Astrocyte (in vitro differentiated cells and primary cell): Measurements from ENCODE around the gene EIF5A. TPM values are rescaled to one million over a fixed set of nuclear protein-coding genes. Genes with fewer than 3 reads are reported as not detected.

Experiments
- DNase-seq: peaks from one replicate; pipeline ENCODE4 v3.0.0-alpha.2; 2010; ENCODE audit warnings: low read depth
- FAIRE-seq: peaks from 2 replicates; lab custom pipeline; 2011; peaks lifted over from hg19 to GRCh38; lab: Jason Lieb, UNC
- H2AFZ ChIP-seq: 2 replicates; pipeline ENCODE4 v1.6.0; 2012; ENCODE audit warnings: low read depth, low read length, inconsistent platforms
- H3K27ac ChIP-seq: 2 replicates; pipeline ENCODE4 v1.5.1; 2011; ENCODE audit warnings: low read depth, low read length, inconsistent platforms
- H3K27me3 ChIP-seq: 2 replicates; pipeline ENCODE4 v1.6.0; 2011; ENCODE audit warnings: low read length, inconsistent platforms; ENCODE audit not compliant: insufficient read depth
- H3K36me3 ChIP-seq: 2 replicates; pipeline ENCODE4 v1.5.1; 2011; ENCODE audit warnings: low read length, inconsistent platforms; ENCODE audit not compliant: insufficient read depth
- H3K4me1 ChIP-seq: 2 replicates; pipeline ENCODE4 v1.5.1; 2011; ENCODE audit warnings: low read length, inconsistent platforms; ENCODE audit not compliant: insufficient read depth
- H3K4me2 ChIP-seq: 2 replicates; pipeline ENCODE4 v1.6.0; 2012; ENCODE audit warnings: low read length, inconsistent platforms
- H3K4me3 ChIP-seq: 2 replicates; pipeline ENCODE4 v1.5.1; 2011; ENCODE audit warnings: low read depth, mild to moderate bottlenecking, low read length, inconsistent platforms; ENCODE audit not compliant: insufficient read depth
- H3K79me2 ChIP-seq: 2 replicates; pipeline ENCODE4 v1.6.0; 2012; ENCODE audit warnings: mild to moderate bottlenecking, low read length, inconsistent platforms; ENCODE audit not compliant: insufficient read depth
- H3K9ac ChIP-seq: 2 replicates; pipeline ENCODE4 v1.6.0; 2012; ENCODE audit warnings: mild to moderate bottlenecking, low read length, inconsistent platforms
- H3K9me3 ChIP-seq: 2 replicates; pipeline ENCODE4 v1.5.1; 2012; ENCODE audit warnings: low read depth, mild to moderate bottlenecking, low read length, inconsistent platforms; ENCODE audit not compliant: insufficient read depth
- H4K20me1 ChIP-seq: 2 replicates; pipeline ENCODE4 v1.6.0; 2012; ENCODE audit warnings: low read length, inconsistent platforms; ENCODE audit not compliant: insufficient read depth
- H3K27ac Mint-ChIP-seq: one replicate; pipeline ENCODE4 v1.8.0; 2021; ENCODE audit warnings: mild to moderate bottlenecking, mixed read lengths; ENCODE audit not compliant: unreplicated experiment
- H3K27me3 Mint-ChIP-seq: one replicate; pipeline ENCODE4 v1.8.0; 2021; ENCODE audit warnings: low read depth, mixed read lengths; ENCODE audit not compliant: unreplicated experiment
- H3K36me3 Mint-ChIP-seq: one replicate; pipeline ENCODE4 v1.8.0; 2021; ENCODE audit warnings: low read depth, mixed read lengths; ENCODE audit not compliant: unreplicated experiment
- H3K4me1 Mint-ChIP-seq: one replicate; pipeline ENCODE4 v1.8.0; 2021; ENCODE audit warnings: low read depth, mixed read lengths; ENCODE audit not compliant: unreplicated experiment
- H3K4me3 Mint-ChIP-seq: one replicate; pipeline ENCODE4 v1.8.0; 2021; ENCODE audit warnings: mild to moderate bottlenecking, moderate library complexity, mixed read lengths; ENCODE audit not compliant: unreplicated experiment
- H3K9me3 Mint-ChIP-seq: one replicate; pipeline ENCODE4 v1.8.0; 2021; ENCODE audit warnings: mild to moderate bottlenecking, mixed read lengths; ENCODE audit not compliant: unreplicated experiment
- CTCF ChIP-seq: IDR thresholded peaks from 2 replicates; pipeline ENCODE4 v1.5.1; 2011; ENCODE audit warnings: low read depth, mild to moderate bottlenecking, inconsistent platforms, low read length, moderate library complexity; ENCODE audit not compliant: insufficient read depth
- EZH2 ChIP-seq: IDR thresholded peaks from 2 replicates; pipeline ENCODE4 v1.6.1; 2012; ENCODE audit warnings: mild to moderate bottlenecking, low read length, inconsistent platforms; ENCODE audit not compliant: insufficient read depth
- total RNA-seq: library from RNA; stranded (reverse); gene quantifications from 2 replicates; pipeline ENCODE4 v1.2.1, GENCODE V29; 2021

The EIF5A gene
- total RNA-seq, 1 donor from 2014 or later = 915 TPM

DNA sequence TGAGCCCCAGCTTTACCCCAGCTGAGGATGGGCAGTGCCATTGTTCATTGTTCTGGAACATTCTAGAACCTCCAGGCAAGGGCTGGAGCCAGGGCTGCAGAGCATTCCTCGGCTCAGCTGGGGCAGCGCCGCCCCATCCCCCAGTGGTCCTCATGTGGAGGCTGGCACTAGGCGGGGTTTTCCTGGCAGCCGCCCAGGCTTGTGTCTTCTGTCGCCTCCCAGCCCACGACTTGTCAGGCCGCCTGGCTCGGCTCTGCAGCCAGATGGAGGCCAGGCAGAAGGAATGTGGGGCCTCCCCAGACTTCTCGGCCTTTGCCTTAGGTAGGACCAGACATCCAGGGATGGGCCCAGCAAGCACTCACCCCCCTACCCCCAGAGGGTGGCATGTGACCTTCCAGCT, 47.6 kb downstream of the EIF5A start, which contains the start of gene TMEM95:
TSS of gene TMEM95 (plus strand) at position 104 of the 400 bp plus-strand sequence. CDS start at position 153, 49 bp downstream.
- no peak within 1 kb of the TSS for H3K27ac ChIP-seq
- Mint-ChIP-seq H3K9me3 (no peaks in the 10 kb centered on the region), H3K27ac (peak within 1 kb of the TSS; percentile 80), H3K4me1 (peaks cover 15% of the 10 kb centered on the region), H3K27me3 (no peaks in the 10 kb centered on the region), H3K4me3 (peak within 1 kb of the TSS; percentile 94), H3K36me3 (no peaks in the 10 kb centered on the region)
- no peaks in the 10 kb centered on the region for H3K36me3 ChIP-seq
- FAIRE-seq (no peak), DNase-seq (no peak)
- no peaks in the 10 kb centered on the region for H3K9me3 ChIP-seq
- peaks cover 25% of the 10 kb centered on the region for H3K4me1 ChIP-seq
- TF ChIP-seq EZH2 (no peak), CTCF (no peak)
- no peak within 1 kb of the TSS for H2AFZ ChIP-seq
- H3K79me2 ChIP-seq = peaks cover 34% of the 10 kb centered on the region
- H3K4me2 ChIP-seq = peak within 1 kb of the TSS; percentile 97
- H4K20me1 ChIP-seq = peaks cover 25% of the 10 kb centered on the region
- H3K4me3 ChIP-seq = no peak within 1 kb of the TSS
- H3K9ac ChIP-seq = peak within 1 kb of the TSS; percentile 30
- peaks cover 3% of the 10 kb centered on the region for H3K27me3 ChIP-seq

DNA sequence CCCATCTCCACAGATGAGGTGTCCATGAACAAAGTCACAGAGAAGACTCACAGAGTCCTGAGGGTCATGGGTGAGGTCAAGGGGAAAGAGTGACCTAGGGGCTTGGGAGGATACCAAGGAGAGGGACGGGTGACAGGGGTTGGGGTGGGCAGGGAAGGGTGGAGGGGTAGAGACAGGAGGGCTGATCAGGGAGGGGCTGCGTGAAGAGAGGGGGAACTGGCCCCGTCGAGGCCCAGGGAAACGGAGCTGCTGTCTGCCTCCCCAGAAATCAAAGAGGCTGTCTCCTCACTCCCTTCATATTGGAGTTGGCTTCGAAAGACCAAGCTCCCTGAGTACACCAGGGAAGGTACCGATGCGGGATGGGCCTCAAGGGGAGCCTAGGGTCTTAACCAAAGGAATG, 48.1 kb downstream of the EIF5A start:
- FAIRE-seq = no peak
- H3K27ac ChIP-seq = no peak overlapping the region
- Mint-ChIP-seq H3K4me1 (peaks cover 15% of the 10 kb centered on the region), H3K9me3 (no peaks in the 10 kb centered on the region), H3K27ac (no peak overlapping the region), H3K27me3 (no peaks in the 10 kb centered on the region), H3K4me3 (no peak overlapping the region), H3K36me3 (no peaks in the 10 kb centered on the region)
- peaks cover 34% of the 10 kb centered on the region for H3K79me2 ChIP-seq
- H4K20me1 ChIP-seq = peaks cover 25% of the 10 kb centered on the region
- H3K4me1 ChIP-seq = peaks cover 25% of the 10 kb centered on the region
- H2AFZ ChIP-seq = no peak overlapping the region
- no peak for DNase-seq
- H3K4me2 ChIP-seq = no peak overlapping the region
- no peaks in the 10 kb centered on the region for H3K9me3 ChIP-seq
- no peak overlapping the region for H3K9ac ChIP-seq
- no peak overlapping the region for H3K4me3 ChIP-seq
- no peaks in the 10 kb centered on the region for H3K36me3 ChIP-seq
- TF ChIP-seq CTCF = no peak
- TF ChIP-seq EZH2 = no peak
- peaks cover 3% of the 10 kb centered on the region for H3K27me3 ChIP-seq

- H3K27ac Mint-ChIP-seq = no peak overlapping the region
- Histone ChIP-seq H3K79me2 (peaks cover 29% of the 10 kb centered on the region), H3K4me2 (no peak overlapping the region), H3K27me3 (peaks cover 3% of the 10 kb centered on the region), H3K9me3 (no peaks in the 10 kb centered on the region), H3K4me1 (peaks cover 25% of the 10 kb centered on the region), H3K9ac (no peak overlapping the region), H3K36me3 (no peaks in the 10 kb centered on the region), H2AFZ (no peak overlapping the region), H3K27ac (no peak overlapping the region), H3K4me3 (no peak overlapping the region), H4K20me1 (peaks cover 25% of the 10 kb centered on the region)
- peaks cover 15% of the 10 kb centered on the region for H3K4me1 Mint-ChIP-seq
- H3K4me3 Mint-ChIP-seq = no peak overlapping the region
- H3K27me3 Mint-ChIP-seq = no peaks in the 10 kb centered on the region
- FAIRE-seq = no peak
- H3K9me3 Mint-ChIP-seq = no peaks in the 10 kb centered on the region
- peak; percentile 24 for DNase-seq
- H3K36me3 Mint-ChIP-seq = no peaks in the 10 kb centered on the region
- TF ChIP-seq EZH2 (no peak), CTCF (peak; percentile 56)
Observed at GRCh38 chr17:7356072-7356549, 48.7 kb downstream of the EIF5A start.
